ENCODE measurements around the gene WFDC1.
"Not testable (repeated sequence)": the region's sequence is repeated elsewhere in the genome, so short reads cannot be mapped to it uniquely, and the experiment has no call there.

The WFDC1 gene

GRCh38 chr16:84330685-84331050 is 36.0 kb downstream of the WFDC1 start:
- no peak for DNase-seq

GRCh38 chr16:84331998-84332780 is 37.5 kb downstream of the WFDC1 start:
- DNase-seq = no peak

GRCh38 chr16:84332975-84333684 is 38.5 kb downstream of the WFDC1 start:
- DNase-seq = no peak

GRCh38 chr16:84334058-84334457 is 39.4 kb downstream of the WFDC1 start:
- no peak for DNase-seq

- DNase-seq = no peak
These were observed 39.8 kb downstream of the WFDC1 start for GRCh38 chr16:84334482-84334881.

- DNase-seq = not testable (repeated sequence)
These were observed 42.6 kb downstream of the WFDC1 start for GRCh38 chr16:84337236-84337635.

GRCh38 chr16:84339311-84339710 is 44.6 kb downstream of the WFDC1 start:
- DNase-seq = no peak

- DNase-seq = no peak
These were observed 45.1 kb downstream of the WFDC1 start for GRCh38 chr16:84339766-84340165.

GRCh38 chr16:84340325-84341040 is 45.8 kb downstream of the WFDC1 start:
- peak; percentile 40 for DNase-seq

- DNase-seq = no peak
These were observed 47.0 kb downstream of the WFDC1 start for GRCh38 chr16:84341528-84342295.

- not testable (repeated sequence) for DNase-seq
These were observed 49.1 kb downstream of the WFDC1 start for GRCh38 chr16:84343800-84344199.

GRCh38 chr16:84344781-84345180 is 50.1 kb downstream of the WFDC1 start:
- DNase-seq = no peak

GRCh38 chr16:84347161-84347560 is 52.5 kb downstream of the WFDC1 start:
- DNase-seq = no peak

GRCh38 chr16:84348386-84348888 is 53.8 kb downstream of the WFDC1 start:
- DNase-seq = no peak

- DNase-seq = no peak
These were observed 55.4 kb downstream of the WFDC1 start for GRCh38 chr16:84349862-84350684.

GRCh38 chr16:84350685-84351400 is 56.2 kb downstream of the WFDC1 start:
- DNase-seq = no peak

GRCh38 chr16:84351630-84352029 is 57.0 kb downstream of the WFDC1 start:
- no peak for DNase-seq

GRCh38 chr16:84354306-84354705 is 59.6 kb downstream of the WFDC1 start:
- DNase-seq = no peak

- no peak for DNase-seq
These were observed 60.5 kb downstream of the WFDC1 start for GRCh38 chr16:84355149-84355548.

- no peak for DNase-seq
These were observed 61.5 kb downstream of the WFDC1 start for GRCh38 chr16:84356176-84356575.

- no peak for DNase-seq
These were observed 62.0 kb downstream of the WFDC1 start for GRCh38 chr16:84356591-84357116.

Data from inflammatory macrophage treated with lipopolysaccharide for 4 hours (primary cell).